Suppressor macrophage (primary cell): ENCODE measurements around the gene TLE6.
"Not testable (repeated sequence)": the region's sequence is repeated elsewhere in the genome, so short reads cannot be mapped to it uniquely, and the experiment has no call there.

Source experiments
- DNase-seq, 4 experiments: peaks; one replicate each; pipeline ENCODE4 v3.0.0-alpha.2; 2020 to 2022
- total RNA-seq, 17 experiments: gene quantifications; one replicate each; lab custom pipeline; 2026; ENCODE audit warnings: mixed read lengths in 6 of 17, inconsistent platforms in 3 of 17; lab: John Stamatoyannopoulos, UW

TLE6 gene
- 0 to 1.5 (median 0.16) reads per million in 17 experiments for total RNA-seq

- DNase-seq: peak; percentile 94 to 97 (median 96)
Observed at GRCh38 chr19:2977001-2977745, at the start of gene TLE6. TSS of gene TLE6 (plus strand) at chr19:2977564. CDS start at chr19:2978234, 670 bp downstream.

GRCh38 chr19:2933490-2933910, 43.9 kb upstream of the TLE6 start:
- DNase-seq: no peak

- DNase-seq: not testable (repeated sequence)
Observed at GRCh38 chr19:2935863-2936262, 41.5 kb upstream of the TLE6 start.

- no peak for DNase-seq
Observed at GRCh38 chr19:2942928-2943640, 34.3 kb upstream of the TLE6 start.

- DNase-seq: no peak
Observed at GRCh38 chr19:2944403-2944774, 33.0 kb upstream of the TLE6 start.

- DNase-seq: peak; percentile 99
Observed at GRCh38 chr19:2944775-2945574, 32.4 kb upstream of the TLE6 start, which contains the start of gene ZNF77. TSS of gene ZNF77 (minus strand) at chr19:2944971. CDS start at chr19:2944840, 131 bp downstream.

GRCh38 chr19:2945575-2946184, 31.7 kb upstream of the TLE6 start:
- no peak for DNase-seq

- DNase-seq: peak; percentile 41 to 52 (median 47)
Observed at GRCh38 chr19:2949939-2950285, 27.5 kb upstream of the TLE6 start.

GRCh38 chr19:2950286-2951124, 26.9 kb upstream of the TLE6 start:
- DNase-seq: peak; percentile 99 to 100 (median 100)

- no peak for DNase-seq
Observed at GRCh38 chr19:2952953-2953481, 24.3 kb upstream of the TLE6 start.

GRCh38 chr19:2957160-2957559, 20.2 kb upstream of the TLE6 start:
- DNase-seq: no peak

- no peak for DNase-seq
Observed at GRCh38 chr19:2960120-2960519, 17.2 kb upstream of the TLE6 start.

GRCh38 chr19:2962018-2962670, 15.2 kb upstream of the TLE6 start:
- DNase-seq: peak; percentile 73 to 91 (median 86)

GRCh38 chr19:2963122-2963521, 14.2 kb upstream of the TLE6 start:
- no peak for DNase-seq

GRCh38 chr19:2963631-2964030, 13.7 kb upstream of the TLE6 start:
- not testable (repeated sequence) for DNase-seq

GRCh38 chr19:2964874-2965273, 12.5 kb upstream of the TLE6 start:
- DNase-seq: no peak

- DNase-seq: no peak
Observed at GRCh38 chr19:2967972-2968371, 9.4 kb upstream of the TLE6 start.

GRCh38 chr19:2969104-2969504, 8.3 kb upstream of the TLE6 start:
- DNase-seq: peak in 3 of 4 experiments; percentile 41 to 51 (median 49)

- DNase-seq: peak in 2 of 4 experiments; percentile 16 to 27
Observed at GRCh38 chr19:2970201-2970835, 7.0 kb upstream of the TLE6 start.

GRCh38 chr19:2973229-2973628, 4.1 kb upstream of the TLE6 start:
- DNase-seq: no peak
